Measurements from ENCODE around the gene CBY1.
"Not testable (repeated sequence)": the region's sequence is repeated elsewhere in the genome, so short reads cannot be mapped to it uniquely, and the experiment has no call there.

CBY1 gene

DNA sequence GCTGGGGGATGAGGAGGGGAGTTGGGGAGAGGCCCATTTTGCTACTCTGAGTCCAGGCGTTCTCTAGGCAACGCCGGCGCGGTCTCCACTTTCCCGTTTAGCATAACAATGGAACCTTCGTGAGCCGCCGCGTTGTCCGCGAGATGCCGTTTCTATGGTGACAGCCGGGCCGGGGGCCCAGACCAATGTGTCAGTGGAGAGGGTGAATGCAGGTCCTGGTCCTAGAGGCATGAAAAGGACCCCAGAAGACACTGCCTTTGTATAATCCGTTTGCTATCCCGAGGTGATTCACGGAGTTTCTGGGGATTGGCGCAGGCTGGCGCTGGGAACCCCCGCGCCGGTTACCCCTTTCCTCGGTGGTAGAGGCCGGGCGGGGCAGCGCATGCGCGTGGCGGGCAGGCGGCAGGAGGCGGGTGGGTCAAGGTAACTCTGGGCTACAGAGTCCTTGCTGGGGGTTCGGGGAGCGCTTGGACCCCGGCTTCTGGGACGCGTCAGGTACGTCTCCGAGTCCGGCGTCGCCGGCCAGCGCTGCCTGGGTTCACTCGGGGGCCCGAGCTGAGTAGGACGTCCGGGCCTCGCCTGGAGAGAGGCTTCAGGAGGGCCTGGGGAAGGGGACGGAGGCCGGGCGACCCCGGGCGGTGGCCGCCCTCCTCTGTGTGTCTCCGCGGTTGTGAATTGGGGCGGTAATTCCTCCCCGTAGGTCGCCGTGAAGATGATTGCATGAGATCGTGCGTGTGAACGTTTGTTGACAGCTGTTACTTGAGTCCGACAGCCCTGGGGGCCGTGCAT is at the start of gene CBY1, which contains the start of gene FAM227A:
Gene CBY1, plus strand, starts transcription at position 383 of the 789 bp plus-strand sequence. CDS start 11,417 bp downstream, outside the sequence.
Gene FAM227A, minus strand, starts transcription at position 137 of the 789 bp plus-strand sequence. CDS start 6,224 bp downstream, outside the sequence.
- peak; percentile 59 to 75 for DNase-seq (ENCODE audit: low read depth in 2 of 2)

DNA sequence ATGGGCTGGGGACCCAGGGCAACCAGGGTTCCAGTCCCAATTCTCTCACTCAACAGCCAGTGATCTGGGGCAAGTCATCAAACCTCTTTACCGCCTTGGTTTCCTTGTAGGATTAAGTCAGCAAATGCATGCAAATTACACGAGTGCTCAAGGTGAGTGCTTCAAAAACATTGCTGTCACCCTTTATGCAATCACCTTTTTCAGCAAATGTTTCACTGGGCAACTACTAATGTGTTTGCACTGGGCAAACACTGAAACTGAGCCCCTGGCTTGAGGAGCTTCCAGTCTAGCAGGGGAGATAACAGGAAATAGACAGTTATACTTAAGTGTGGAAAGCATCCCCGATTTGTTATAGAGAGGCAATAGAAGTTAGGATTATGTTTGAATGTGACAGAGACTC is 48.8 kb upstream of the CBY1 start:
- DNase-seq (ENCODE audit: low read depth in 2 of 2): no peak

DNA sequence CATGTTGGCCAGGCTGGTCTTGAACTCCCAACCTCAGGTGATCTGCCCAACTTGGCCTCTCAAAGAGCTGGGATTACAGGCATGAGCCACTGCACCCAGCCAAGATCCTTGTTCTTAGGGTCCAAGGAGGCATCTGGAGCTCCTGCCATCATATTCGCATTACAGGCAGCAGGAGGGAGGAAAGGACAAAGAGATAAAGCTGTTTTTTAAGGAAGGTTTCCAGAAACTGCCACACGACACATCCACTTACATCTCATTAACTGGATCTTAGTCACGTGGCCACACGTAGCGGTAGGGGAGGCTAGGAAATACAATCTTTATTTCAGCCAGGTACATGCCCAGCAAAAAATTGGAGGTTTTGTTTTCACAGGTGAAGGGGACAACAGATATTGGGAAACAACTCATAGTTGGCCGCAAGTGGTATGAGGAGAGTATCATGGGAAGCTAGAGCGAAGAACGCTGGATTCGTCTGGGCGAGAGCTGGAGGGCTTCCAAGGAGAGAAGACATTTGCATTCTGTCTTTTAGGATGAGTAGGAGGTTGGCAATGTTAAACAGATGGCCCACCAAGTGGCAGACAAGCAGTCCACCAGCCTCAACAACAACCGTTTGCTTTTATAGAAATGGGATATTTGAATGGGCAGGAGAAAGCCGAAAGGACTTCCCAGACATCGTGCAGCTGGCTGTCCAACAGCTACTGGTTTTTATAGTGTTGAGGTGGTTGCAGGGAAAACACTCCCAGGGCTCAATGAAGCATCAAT is 47.3 kb upstream of the CBY1 start:
- DNase-seq (ENCODE audit: low read depth in 2 of 2): no peak

DNA sequence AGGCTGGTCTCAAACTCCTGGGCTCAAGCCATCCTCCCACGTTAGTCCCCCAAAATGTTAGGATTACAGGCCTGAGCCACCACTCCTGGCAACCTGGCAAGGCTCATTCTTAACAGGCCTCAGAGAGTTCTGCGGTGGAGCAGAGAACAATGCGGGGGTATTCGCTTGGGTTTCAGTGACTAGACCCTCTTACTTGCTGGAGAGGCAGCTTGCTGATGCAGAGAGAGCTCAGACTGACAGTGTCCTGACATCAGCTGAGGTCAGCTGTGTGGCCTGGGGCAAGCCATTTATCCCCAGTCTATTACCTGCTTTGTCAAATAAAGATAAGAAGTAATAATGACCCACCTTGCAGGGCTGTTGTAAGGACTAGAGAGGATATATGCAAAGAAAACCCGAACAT is 46.2 kb upstream of the CBY1 start:
- DNase-seq (ENCODE audit: low read depth in 2 of 2): no peak

DNA sequence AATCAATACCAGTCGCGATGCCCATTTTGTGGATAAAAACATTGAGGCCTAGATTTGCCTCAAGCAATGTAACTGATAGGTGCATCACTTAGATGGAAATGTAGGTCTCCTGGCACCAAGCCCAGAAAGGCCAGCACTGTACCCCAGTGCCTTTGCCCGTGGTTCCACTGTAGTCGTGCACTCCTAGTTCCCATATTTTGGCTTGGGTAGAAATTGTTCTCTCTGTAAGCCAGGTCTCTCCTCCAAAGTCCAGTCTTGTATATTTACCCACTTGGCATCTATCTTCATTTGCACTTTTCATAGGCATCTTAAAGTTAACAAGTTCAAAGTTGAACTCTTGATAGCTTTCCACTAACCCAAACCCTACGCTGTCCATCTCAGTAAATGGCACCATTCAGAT is 44.9 kb upstream of the CBY1 start:
- DNase-seq (ENCODE audit: low read depth in 2 of 2): no peak

DNA sequence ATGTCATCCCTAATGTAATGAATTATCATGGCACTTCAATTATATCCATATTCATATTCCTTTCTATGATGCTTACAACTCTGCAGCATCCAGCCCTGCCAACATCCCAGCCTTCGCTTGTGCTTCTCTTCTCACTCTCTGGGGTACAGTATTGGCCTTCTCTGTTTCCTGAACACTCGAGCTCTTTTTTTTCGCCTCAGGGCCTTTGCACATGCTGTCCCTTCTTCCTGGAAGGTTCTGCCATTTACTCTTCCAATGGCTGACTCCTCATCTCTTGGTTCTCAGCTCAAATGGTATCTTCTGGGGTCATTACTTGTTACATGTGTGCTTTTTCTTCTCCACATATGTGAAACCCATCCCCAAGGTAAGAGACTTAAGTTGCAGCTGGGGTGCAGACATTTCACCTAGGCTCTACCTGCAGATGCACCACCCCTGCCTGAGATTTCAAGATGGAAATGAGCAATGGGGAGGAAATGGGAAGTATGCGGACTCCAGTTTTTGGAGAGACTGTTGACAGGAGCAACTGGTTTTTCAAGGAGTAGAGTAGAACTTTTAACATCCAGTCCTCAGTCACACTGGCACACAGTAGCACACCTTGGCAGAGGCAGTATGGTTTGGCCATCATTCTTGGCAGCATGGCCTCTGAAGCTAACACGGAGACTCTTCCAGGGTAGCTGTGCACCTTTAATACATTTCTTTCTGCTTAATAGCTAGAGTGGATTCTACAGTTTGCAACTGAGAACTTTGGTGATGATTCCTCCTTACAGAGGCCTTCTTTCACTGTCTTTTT is 44.0 kb upstream of the CBY1 start:
- no peak for DNase-seq (ENCODE audit: low read depth in 2 of 2)

DNA sequence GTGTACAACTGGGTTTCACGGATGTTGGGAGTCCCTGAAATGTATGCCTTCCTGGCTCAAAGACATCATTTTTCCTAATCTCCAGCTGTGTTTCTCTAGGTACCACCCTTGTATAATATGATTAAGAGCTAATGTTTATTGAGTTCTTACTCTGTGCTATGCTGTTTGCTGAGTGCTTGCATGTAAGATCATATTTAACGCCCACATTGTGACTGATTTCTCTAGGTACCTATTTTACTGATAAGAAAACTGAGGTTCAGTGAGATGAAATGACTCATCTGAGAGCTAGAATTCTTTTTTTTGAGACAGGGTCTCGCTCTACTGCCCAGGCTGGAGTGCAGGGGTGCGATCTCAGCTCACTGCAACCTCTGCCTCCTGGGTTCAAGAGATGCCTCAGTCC is 42.9 kb upstream of the CBY1 start:
- no peak for DNase-seq (ENCODE audit: low read depth in 2 of 2)

DNA sequence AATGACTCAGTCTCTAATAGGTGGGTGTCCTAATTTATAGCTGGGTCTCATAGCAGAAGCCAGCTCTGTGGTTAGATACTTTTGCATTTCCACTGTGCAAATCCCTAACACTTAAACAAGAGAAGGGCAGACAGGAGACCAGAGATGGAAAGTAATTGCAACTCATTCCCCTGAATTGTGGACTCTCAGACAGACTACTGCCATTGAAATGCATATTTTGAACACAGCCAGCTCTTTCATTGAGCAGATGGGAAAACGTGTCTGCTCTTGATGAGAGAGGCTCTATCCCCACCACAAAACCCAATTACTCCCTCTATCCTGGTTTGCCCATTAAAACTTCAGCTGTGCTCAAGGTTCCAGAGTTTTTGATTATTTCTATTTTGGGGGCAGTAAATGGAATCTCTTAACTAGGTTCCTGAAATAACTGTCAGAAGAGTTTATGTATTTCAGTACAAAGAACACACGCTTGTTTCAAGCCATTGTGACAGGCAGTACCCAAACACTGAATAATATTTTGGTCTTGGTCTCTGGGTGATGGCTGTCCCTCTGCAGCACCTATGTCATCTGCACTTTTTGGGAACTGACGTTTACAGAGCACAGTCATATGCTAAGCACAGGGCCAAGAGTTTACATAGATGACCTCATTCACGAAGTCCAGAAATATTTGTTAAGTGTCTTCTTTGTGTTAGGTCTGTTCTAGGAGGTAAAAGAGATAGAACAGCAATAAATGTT is 41.9 kb upstream of the CBY1 start:
- no peak for DNase-seq (ENCODE audit: low read depth in 2 of 2)

DNA sequence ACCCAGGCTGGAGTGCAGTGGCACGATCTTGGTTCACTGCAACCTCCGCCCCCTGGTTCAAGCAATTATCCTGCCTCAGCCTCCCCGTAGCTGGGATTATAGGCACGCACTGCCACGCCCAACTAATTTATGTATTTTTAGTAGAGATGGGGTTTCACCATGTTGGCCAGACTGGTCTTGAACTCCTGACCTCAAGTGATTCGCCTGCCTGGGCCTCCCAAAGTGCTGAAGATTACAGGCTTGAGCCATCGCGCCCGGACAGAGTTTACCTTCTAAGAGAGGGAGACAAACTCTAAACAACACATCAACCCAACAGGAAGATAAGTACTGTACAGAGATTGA is 41.4 kb upstream of the CBY1 start:
- not testable (repeated sequence) for DNase-seq (ENCODE audit: low read depth in 2 of 2)

DNA sequence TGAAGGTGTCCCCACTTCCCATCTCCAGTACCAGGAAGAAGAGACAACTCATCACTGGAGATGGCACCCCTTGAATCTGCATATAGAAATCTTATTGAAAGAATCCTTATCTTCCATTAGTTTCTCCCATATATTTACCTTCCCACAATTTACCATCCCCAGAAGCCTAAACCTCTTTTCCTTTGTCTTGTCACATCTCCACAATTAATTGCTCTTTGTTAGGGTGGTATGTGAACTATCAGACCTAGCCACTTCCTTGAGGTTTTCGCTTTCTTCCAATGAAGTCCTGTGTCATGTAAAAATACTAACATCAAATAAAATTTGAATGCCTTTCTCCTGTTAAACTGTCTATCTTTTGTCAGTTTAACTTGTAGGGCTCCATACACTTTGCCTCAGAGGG is 38.2 kb upstream of the CBY1 start:
- no peak for DNase-seq (ENCODE audit: low read depth in 2 of 2)

DNA sequence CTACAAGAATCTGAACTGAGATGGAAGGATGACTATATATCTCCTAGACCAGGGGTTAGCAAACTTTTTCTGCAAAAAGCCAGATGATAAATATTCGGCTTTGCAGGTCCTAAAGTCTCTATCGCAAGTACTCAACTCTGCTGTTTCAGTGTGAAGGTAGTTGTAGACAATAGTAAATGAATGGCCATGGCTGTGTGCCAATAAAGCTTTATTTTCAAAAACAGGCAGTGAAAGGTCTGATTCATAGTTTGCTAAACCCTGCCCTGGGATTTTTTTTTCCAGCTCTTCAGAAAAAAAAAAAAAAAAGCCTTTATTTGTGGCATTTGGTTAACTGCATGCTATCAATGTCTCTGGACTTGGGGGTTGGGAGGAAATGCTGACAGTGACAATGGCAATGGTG is 37.8 kb upstream of the CBY1 start:
- DNase-seq (ENCODE audit: low read depth in 2 of 2): no peak

DNA sequence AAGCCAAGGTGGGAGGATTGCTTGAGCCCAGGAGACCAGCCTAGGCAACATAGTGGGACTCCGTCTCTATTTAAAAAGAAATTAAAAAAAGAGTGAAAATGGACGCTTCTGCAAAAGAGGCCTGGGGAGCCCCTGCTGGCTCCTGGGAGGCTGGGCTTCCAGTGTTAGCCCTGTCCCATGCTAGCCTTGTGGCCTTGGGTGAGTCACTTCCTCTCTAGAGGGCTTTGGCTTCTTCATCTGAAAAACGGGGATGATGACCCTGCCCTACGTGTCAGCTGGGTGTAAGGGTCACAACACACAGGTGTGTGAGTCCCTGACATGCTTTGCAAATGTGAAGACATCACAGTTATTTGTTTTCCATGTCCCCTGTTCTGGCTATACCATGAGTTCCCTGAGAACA is 33.1 kb upstream of the CBY1 start:
- no peak for DNase-seq (ENCODE audit: low read depth in 2 of 2)

DNA sequence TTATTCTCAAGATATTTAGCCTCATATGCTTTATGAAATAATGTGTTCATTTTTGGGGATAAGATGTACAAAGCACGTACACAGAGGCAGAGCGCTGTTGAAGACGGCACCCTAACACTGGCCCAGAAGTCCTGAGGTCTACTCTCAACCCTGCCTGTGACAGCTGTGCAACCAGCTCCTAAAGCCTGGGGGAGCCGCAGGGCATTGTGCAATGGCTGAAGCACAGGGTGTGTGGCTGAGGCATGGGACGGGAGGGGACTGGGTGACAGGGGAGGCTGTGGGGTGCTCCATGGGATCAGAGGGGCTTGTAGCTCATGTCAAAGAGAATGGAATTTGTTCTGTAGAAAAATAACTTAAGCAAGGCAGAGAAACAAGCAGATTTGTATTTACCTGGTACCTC is 28.0 kb upstream of the CBY1 start:
- no peak for DNase-seq (ENCODE audit: low read depth in 2 of 2)

DNA sequence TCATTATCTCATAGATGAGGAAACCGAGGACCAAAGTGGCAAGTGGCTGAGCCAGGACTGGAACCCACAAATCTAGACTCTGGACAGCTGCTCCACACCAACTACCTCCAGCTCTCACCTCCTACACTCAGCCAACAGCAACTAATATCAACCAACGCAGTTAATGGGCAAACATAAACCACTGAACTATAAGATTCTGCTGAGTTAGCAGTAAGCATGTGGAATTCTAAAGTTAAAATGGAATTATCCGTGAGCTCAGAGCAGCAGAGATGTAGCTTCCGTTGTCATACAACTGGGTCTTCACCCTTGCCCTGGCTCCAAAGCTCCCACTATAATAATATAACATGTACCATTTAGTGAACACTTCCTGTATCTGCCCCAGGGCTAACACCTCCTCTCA is 27.3 kb upstream of the CBY1 start:
- DNase-seq (ENCODE audit: low read depth in 2 of 2): no peak

DNA sequence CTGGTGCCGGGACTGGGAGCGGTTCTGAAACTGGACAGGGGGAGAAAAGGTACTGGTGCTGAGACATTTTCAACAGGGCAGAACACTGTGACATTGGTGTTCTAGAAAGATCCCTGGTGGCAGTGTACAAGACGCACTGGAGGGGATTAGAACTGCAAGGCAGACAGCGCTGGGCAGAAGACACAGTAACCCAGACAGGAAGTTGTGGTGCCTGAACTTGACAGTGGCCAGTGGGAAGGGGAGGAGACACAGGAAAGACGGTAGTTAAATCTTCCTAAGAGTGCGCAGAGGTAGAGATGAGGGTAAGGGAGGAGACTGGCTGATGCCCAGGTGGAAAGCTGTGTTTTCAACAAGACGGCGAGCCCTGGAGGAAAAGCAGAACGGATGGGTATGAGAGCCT is 24.7 kb upstream of the CBY1 start:
- DNase-seq (ENCODE audit: low read depth in 2 of 2): no peak

DNA sequence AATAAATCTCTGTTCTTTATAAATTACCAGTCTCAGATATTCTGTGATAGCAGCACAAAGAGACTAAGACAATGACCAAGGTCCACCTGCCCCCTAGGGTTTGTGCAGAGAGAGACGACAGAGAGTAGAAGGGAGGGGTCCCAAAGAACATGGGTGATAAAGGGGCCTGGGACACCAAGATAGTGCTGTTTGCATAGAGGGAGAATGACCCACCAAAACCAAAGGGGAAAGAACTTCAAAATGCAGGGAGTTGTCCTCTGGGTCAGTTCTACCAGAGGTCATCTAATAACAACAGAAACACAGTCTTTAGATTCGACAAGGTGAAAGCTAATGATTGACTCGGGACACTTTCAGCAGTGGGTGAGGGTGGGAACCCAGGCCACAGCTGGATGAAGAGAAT is 23.9 kb upstream of the CBY1 start:
- no peak for DNase-seq (ENCODE audit: low read depth in 2 of 2)

DNA sequence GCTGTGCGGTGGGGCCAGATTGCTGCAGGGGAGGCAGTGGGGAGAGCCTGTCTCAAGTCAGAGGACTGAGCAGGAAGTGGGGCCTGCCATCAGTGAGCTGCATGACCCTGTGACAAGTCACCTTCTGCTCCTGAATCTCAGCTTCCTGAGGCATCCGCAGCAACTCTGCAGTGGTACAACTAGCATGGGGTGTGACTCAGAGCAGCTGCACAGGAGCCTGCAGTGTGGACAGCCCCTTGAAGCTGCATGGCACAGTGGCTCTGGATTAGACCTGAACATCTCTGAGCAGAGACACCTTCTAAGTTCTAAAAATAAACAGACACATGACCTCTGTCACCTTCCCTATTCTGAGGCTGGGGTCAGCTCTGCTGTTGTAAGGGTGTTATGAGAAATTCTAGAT is 18.2 kb upstream of the CBY1 start:
- no peak for DNase-seq (ENCODE audit: low read depth in 2 of 2)

DNA sequence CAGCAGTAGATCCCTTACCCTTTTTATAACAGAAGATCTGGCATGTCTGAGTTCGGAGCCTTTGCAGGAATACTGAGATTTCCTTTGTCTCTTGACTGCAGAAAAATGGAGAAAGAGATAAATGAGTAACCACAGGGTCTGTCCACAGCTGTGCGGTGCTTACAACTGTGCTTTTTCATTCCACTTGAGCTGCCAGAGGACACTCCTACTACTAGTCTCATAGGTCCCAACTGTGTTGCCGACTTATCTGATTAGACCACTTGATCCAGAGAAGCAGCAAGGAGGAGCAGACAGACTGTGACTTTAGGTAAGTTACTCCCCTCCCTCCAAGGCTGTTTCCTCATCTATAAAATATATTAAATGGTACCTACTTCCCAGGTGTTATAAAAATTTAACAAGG is 17.7 kb upstream of the CBY1 start:
- no peak for DNase-seq (ENCODE audit: low read depth in 2 of 2)

DNA sequence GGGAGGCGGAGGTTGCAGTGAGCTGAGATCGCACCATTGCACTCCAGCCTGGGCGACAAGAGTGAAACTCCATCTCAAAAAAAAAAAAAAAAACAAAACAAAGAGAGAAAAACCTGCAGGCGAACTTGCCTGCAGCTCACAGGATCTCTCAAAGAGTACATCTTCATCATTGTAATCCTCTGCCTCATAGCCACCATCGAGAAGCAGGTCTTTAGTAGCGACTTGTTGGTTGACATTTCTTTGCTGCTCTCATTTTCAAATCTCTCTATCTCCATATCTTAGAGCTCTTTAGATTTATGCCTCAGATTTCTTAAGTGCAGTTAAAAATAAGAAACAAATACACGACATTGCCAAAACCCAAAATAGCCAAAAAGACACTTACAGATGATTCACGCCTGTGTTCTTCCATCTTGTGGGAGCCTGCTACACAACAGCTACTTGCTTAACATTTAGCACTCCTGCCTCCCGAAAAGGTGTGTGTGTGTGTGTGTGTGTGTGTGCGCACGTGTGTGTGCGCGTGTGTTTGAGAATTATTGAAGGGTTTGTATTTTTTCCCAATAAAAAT is 14.9 kb upstream of the CBY1 start:
- DNase-seq (ENCODE audit: low read depth in 2 of 2): no peak

DNA sequence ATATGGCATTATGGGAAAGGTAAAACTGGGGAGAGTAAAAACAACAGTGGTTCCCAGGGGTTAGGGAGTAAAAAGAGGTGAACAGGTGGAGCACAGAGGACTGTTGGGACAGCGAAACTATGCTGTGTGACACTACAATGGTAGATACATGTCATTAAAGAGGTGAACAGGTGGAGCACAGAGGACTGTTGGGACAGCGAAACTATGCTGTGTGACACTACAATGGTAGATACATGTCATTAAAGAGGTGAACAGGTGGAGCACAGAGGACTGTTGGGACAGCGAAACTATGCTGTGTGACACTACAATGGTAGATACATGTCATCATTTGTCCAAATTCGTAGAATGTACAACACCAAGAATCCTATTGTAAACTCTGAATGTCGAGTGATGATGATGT is 12.2 kb upstream of the CBY1 start:
- not testable (repeated sequence) for DNase-seq (ENCODE audit: low read depth in 2 of 2)

DNA sequence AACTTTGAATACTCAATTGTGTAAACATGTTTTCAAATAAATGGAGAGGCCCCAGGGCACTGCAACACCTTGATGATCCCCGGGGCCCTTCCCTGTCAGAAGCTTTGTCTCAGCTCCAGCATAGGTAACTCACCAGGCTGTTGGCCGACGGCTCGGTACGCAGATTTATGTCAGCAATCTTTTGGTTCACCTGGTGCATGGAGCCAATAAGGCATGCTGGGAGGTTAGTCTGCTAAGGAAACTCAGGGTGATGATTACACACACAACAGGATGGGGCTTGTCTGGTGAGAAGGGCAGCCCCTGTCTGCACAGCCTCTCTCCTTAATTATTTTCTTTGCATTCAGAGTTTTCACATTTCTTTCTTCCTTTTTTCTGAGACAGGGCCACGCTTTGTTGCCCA is 11.0 kb upstream of the CBY1 start:
- DNase-seq (ENCODE audit: low read depth in 2 of 2): no peak

All from stimulated activated CD4-positive, alpha-beta T cell treated with anti-CD3 and anti-CD28 coated beads, Interleukin-1b, Interleukin-23, amount 100 ng/mL, for 1 hour (primary cell).